Measurements from ENCODE around the gene SSC5D. TPM values are rescaled to one million over a fixed set of nuclear protein-coding genes. Genes with fewer than 3 reads are reported as not detected.

The SSC5D gene
- polyA plus RNA-seq, 1 donor (not counting 4 experiments of a cell fraction or from before 2014, with no cell fraction given), result not detected

GRCh38 chr19:55444646-55445045 is 43.6 kb upstream of the SSC5D start:
- Histone ChIP-seq H3K4me3 (ENCODE audit: control insufficient read depth in 2 of 3, extremely low read depth in 1 of 3, insufficient read depth in 2 of 3, low read depth in 1 of 3, low read length in 3 of 3) (no peak overlapping the region), H3K9ac (ENCODE audit: control insufficient read depth, extremely low read depth, insufficient read depth, low read length) (no peak overlapping the region), H3K4me2 (ENCODE audit: control insufficient read depth, extremely low read depth, insufficient read depth, low read depth, low read length) (no peak overlapping the region), H3K9me3 (ENCODE audit: control insufficient read depth, low read depth, low read length) (no peaks in the 10 kb centered on the region), H4K20me1 (ENCODE audit: control insufficient read depth, extremely low read depth, insufficient read depth, low read length) (peaks cover 5% of the 10 kb centered on the region), H3K27me3 (ENCODE audit: control insufficient read depth, extremely low read depth, insufficient read depth, low read length) (peaks cover 54% of the 10 kb centered on the region), H3K79me2 (ENCODE audit: control insufficient read depth, insufficient read depth, low read length) (no peaks in the 10 kb centered on the region), H3K4me1 (ENCODE audit: control insufficient read depth, extremely low read depth, insufficient read depth, low read length) (peaks cover 28% of the 10 kb centered on the region), H3K9me1 (ENCODE audit: control insufficient read depth, extremely low read depth, insufficient read depth, low read length) (no peaks in the 10 kb centered on the region), H2AFZ (ENCODE audit: control insufficient read depth, low read length) (no peak overlapping the region), H3K27ac (ENCODE audit: control insufficient read depth, insufficient read depth, low read length) (no peak overlapping the region), H3K36me3 (ENCODE audit: control insufficient read depth in 2 of 2, extremely low read depth in 1 of 2, insufficient read depth in 2 of 2, low read length in 2 of 2) (no peaks in the 10 kb centered on the region)
- DNase-seq (ENCODE audit: low read depth, low spot score) (no peak), FAIRE-seq (no peak)
- dilution Hi-C loops (cut with MboI; ENCODE audit: extremely low pct_ligation_motif_present, low sequenced_read_pairs), result no loop called here
- TF ChIP-seq CTCF (optimal IDR thresholded peaks at IDR 0.05 in 1 of 3, IDR thresholded peaks at IDR 0.05 in 1 of 3, conservative IDR thresholded peaks at IDR 0.05 in 1 of 3; ENCODE audit: extremely low read depth in 1 of 3, insufficient read depth in 2 of 3, low read length in 3 of 3) (no peak), EZH2 (IDR thresholded peaks at IDR 0.05; ENCODE audit: low read length) (no peak)

GRCh38 chr19:55446060-55446459 is 42.2 kb upstream of the SSC5D start:
- H3K27me3 ChIP-seq (ENCODE audit: control insufficient read depth, extremely low read depth, insufficient read depth, low read length), result peaks cover 56% of the 10 kb centered on the region
- H4K20me1 ChIP-seq (ENCODE audit: control insufficient read depth, extremely low read depth, insufficient read depth, low read length), result peaks cover 5% of the 10 kb centered on the region
- DNase-seq (ENCODE audit: low read depth, low spot score), result peak; percentile 66
- dilution Hi-C loops (cut with MboI; ENCODE audit: extremely low pct_ligation_motif_present, low sequenced_read_pairs), result no loop called here
- FAIRE-seq, result peak; percentile 81
- H3K9me3 ChIP-seq (ENCODE audit: control insufficient read depth, low read depth, low read length), result no peaks in the 10 kb centered on the region
- H3K27ac ChIP-seq (ENCODE audit: control insufficient read depth, insufficient read depth, low read length), result no peak overlapping the region
- no peaks in the 10 kb centered on the region for H3K36me3 ChIP-seq (ENCODE audit: control insufficient read depth in 2 of 2, extremely low read depth in 1 of 2, insufficient read depth in 2 of 2, low read length in 2 of 2)
- peaks cover 28% of the 10 kb centered on the region for H3K4me1 ChIP-seq (ENCODE audit: control insufficient read depth, extremely low read depth, insufficient read depth, low read length)
- no peak overlapping the region for H3K9ac ChIP-seq (ENCODE audit: control insufficient read depth, extremely low read depth, insufficient read depth, low read length)
- H3K79me2 ChIP-seq (ENCODE audit: control insufficient read depth, insufficient read depth, low read length), result no peaks in the 10 kb centered on the region
- no peak for TF ChIP-seq CTCF (optimal IDR thresholded peaks at IDR 0.05 in 1 of 3, IDR thresholded peaks at IDR 0.05 in 1 of 3, conservative IDR thresholded peaks at IDR 0.05 in 1 of 3; ENCODE audit: extremely low read depth in 1 of 3, insufficient read depth in 2 of 3, low read length in 3 of 3)
- no peak for TF ChIP-seq EZH2 (IDR thresholded peaks at IDR 0.05; ENCODE audit: low read length)
- H2AFZ ChIP-seq (ENCODE audit: control insufficient read depth, low read length), result no peak overlapping the region
- H3K4me2 ChIP-seq (ENCODE audit: control insufficient read depth, extremely low read depth, insufficient read depth, low read depth, low read length), result peak overlapping the region; percentile 67
- no peaks in the 10 kb centered on the region for H3K9me1 ChIP-seq (ENCODE audit: control insufficient read depth, extremely low read depth, insufficient read depth, low read length)
- no peak overlapping the region for H3K4me3 ChIP-seq (ENCODE audit: control insufficient read depth in 2 of 3, extremely low read depth in 1 of 3, insufficient read depth in 2 of 3, low read depth in 1 of 3, low read length in 3 of 3)

All from keratinocyte (primary cell).